K562 (cell line): ENCODE measurements around the gene DENND6B. TPM values are rescaled to one million over a fixed set of nuclear protein-coding genes. Genes with fewer than 3 reads are reported as not detected.

Source experiments
- C11orf30 ChIP-seq: fragments of 450-650 bp; IDR thresholded peaks from 2 replicates; pipeline ENCODE4 v1.6.1; 2016; ENCODE audit warnings: low read depth, mild to moderate bottlenecking
- CTCFL ChIP-seq: IDR thresholded peaks from 2 replicates; pipeline ENCODE4 v1.6.1; 2011; ENCODE audit warnings: borderline replicate concordance, low read depth, mild to moderate bottlenecking, moderate library complexity, low read length; ENCODE audit not compliant: insufficient read depth, poor library complexity, severe bottlenecking
- ELF4 ChIP-seq: fragments of 450-650 bp; formaldehyde crosslinking; IDR thresholded peaks from 2 replicates; pipeline ENCODE4 v1.4.0; 2022; ENCODE audit warnings: missing genetic modification characterization
- EWSR1 ChIP-seq: fragments of 450-650 bp; IDR thresholded peaks from 2 replicates; pipeline ENCODE4 v1.6.1; 2018; ENCODE audit warnings: borderline replicate concordance, mild to moderate bottlenecking, low read depth, moderate library complexity; ENCODE audit not compliant: partially characterized antibody
- KDM1A ChIP-seq, 2 experiments: fragments of 450-650 bp; IDR thresholded peaks; 2 replicates each; pipeline ENCODE4 v1.6.1; 2016; ENCODE audit warnings: mild to moderate bottlenecking in 2 of 2
- LCOR ChIP-seq: sonication (generic); formaldehyde crosslinking; IDR thresholded peaks from 2 replicates; pipeline ENCODE4 v1.8.0; 2022; ENCODE audit warnings: mild to moderate bottlenecking, missing genetic modification reagents
- TEAD2 ChIP-seq: fragments of 450-650 bp; IDR thresholded peaks from 2 replicates; pipeline ENCODE4 v1.6.1; 2016; ENCODE audit warnings: missing genetic modification characterization, control low read depth, missing compliant biosample characterization
- TFAP4 ChIP-seq: sonication (generic); formaldehyde crosslinking; IDR thresholded peaks from 2 replicates; pipeline ENCODE4 v1.8.0; 2022; ENCODE audit warnings: missing genetic modification reagents, mild to moderate bottlenecking, moderate library complexity, borderline replicate concordance
- ZBTB26 ChIP-seq: fragments of 450-650 bp; formaldehyde crosslinking; IDR thresholded peaks from 2 replicates; pipeline ENCODE4 v1.4.0; 2022; ENCODE audit warnings: missing genetic modification characterization
- polyA plus RNA-seq, 8 experiments: library from polyadenylated mRNA; depleted of rRNA in 4 of 8; stranded (reverse) in 5 of 8; unstranded in 3 of 8; fragments of >200 nt; fragmentation: Nextera tagmentation in 2 of 8; fragmentation: Illumina TruSeq in 1 of 8; extraction: Ambion mirVana in 2 of 8; extraction: Trizol in 1 of 8; gene quantifications; 2 replicates each; pipeline versions ENCODE4 v1.2.1 to v1.2.3, GENCODE V29; 2011 to 2014; ENCODE audit warnings: inconsistent platforms in 1 of 8, missing spikeins in 1 of 8
- total RNA-seq, 7 experiments: library from RNA; depleted of rRNA in 6 of 7; stranded (reverse); fragments of >200 nt in 6 of 7; fragmentation: Illumina TruSeq in 2 of 7; extraction: Trizol in 2 of 7; gene quantifications; 2 replicates each; pipeline versions ENCODE4 v1.2.1 to v1.2.3, GENCODE V29; 2011 to 2021; ENCODE audit warnings: low replicate concordance in 1 of 7
- TF ChIP-seq, protein P1 (sequence below), 3 experiments: fragments of 200-800 bp in 1 of 3; fragments of 250-450 bp in 1 of 3; fragments of 450-650 bp in 1 of 3; sonication (Bioruptor Pico) in 1 of 3; sonication (Bioruptor generic) in 1 of 3; formaldehyde crosslinking in 1 of 3; IDR thresholded peaks; 2 replicates each; pipeline versions ENCODE4 v1.6.1 to v1.8.0; 2016 to 2022; ENCODE audit warnings: mild to moderate bottlenecking in 2 of 3, missing genetic modification characterization in 2 of 3, missing compliant biosample characterization in 1 of 3, moderate library complexity in 1 of 3
- TF ChIP-seq, protein P2 (sequence below): fragments of 450-650 bp; formaldehyde crosslinking; IDR thresholded peaks from 2 replicates; pipeline ENCODE4 v1.4.0; 2020; ENCODE audit warnings: mild to moderate bottlenecking, mixed read lengths

Gene DENND6B
- total and polyA plus RNA-seq, 9 of the 15 experiments (the other 6 are each of a cell fraction or from before 2014, with no cell fraction given): 0.07 to 3.7 (median 1.5) TPM

GRCh38 chr22:50326956-50327710 is at the start of gene DENND6B (continued):
- TF ChIP-seq, protein P1, sequence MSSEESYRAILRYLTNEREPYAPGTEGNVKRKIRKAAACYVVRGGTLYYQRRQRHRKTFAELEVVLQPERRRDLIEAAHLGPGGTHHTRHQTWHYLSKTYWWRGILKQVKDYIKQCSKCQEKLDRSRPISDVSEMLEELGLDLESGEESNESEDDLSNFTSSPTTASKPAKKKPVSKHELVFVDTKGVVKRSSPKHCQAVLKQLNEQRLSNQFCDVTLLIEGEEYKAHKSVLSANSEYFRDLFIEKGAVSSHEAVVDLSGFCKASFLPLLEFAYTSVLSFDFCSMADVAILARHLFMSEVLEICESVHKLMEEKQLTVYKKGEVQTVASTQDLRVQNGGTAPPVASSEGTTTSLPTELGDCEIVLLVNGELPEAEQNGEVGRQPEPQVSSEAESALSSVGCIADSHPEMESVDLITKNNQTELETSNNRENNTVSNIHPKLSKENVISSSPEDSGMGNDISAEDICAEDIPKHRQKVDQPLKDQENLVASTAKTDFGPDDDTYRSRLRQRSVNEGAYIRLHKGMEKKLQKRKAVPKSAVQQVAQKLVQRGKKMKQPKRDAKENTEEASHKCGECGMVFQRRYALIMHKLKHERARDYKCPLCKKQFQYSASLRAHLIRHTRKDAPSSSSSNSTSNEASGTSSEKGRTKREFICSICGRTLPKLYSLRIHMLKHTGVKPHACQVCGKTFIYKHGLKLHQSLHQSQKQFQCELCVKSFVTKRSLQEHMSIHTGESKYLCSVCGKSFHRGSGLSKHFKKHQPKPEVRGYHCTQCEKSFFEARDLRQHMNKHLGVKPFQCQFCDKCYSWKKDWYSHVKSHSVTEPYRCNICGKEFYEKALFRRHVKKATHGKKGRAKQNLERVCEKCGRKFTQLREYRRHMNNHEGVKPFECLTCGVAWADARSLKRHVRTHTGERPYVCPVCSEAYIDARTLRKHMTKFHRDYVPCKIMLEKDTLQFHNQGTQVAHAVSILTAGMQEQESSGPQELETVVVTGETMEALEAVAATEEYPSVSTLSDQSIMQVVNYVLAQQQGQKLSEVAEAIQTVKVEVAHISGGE (CRISPR knock-in tag; IDR thresholded peaks at IDR 0.05): peak in 1 of 3 experiments; percentile 75; a peak in 2 of 6 replicates
- TF ChIP-seq, protein P2, sequence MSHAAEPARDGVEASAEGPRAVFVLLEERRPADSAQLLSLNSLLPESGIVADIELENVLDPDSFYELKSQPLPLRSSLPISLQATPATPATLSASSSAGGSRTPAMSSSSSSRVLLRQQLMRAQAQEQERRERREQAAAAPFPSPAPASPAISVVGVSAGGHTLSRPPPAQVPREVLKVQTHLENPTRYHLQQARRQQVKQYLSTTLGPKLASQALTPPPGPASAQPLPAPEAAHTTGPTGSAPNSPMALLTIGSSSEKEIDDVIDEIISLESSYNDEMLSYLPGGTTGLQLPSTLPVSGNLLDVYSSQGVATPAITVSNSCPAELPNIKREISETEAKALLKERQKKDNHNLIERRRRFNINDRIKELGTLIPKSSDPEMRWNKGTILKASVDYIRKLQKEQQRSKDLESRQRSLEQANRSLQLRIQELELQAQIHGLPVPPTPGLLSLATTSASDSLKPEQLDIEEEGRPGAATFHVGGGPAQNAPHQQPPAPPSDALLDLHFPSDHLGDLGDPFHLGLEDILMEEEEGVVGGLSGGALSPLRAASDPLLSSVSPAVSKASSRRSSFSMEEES (CRISPR knock-in tag): no peak
- TF ChIP-seq TEAD2 (tag): no peak
- peak; percentile 59 for TF ChIP-seq TFAP4
- TF ChIP-seq ZBTB26 (CRISPR knock-in tag): no peak
- TF ChIP-seq EWSR1: no peak
- peak; percentile 3; the same call in 1 of the 2 replicates for TF ChIP-seq C11orf30
- TF ChIP-seq LCOR (CRISPR knock-in tag): peak; percentile 59; the same call in 1 of the 2 replicates
- TF ChIP-seq ELF4 (CRISPR knock-in tag): no peak
- TF ChIP-seq CTCFL: peak; percentile 80
- TF ChIP-seq KDM1A (IDR thresholded peaks at IDR 0.05): no peak
